ENCODE data around the gene HEXD.
"Not testable (repeated sequence)": the region's sequence is repeated elsewhere in the genome, so short reads cannot be mapped to it uniquely, and the experiment has no call there.

The HEXD gene

GRCh38 chr17:82418001-82418986 is at the start of gene HEXD, which contains the start of gene OGFOD3:
Gene HEXD, plus strand, starts transcription at chr17:82418347. Its CDS starts 1,453 bp downstream, at chr17:82419800.
Gene OGFOD3, minus strand, starts transcription at chr17:82418586. Its CDS starts 101 bp downstream, at chr17:82418485.
- peak; percentile 93 for DNase-seq

GRCh38 chr17:82369211-82369610 is 48.9 kb upstream of the HEXD start:
- DNase-seq = no peak

- DNase-seq = no peak
Observed at GRCh38 chr17:82370471-82371332, 47.4 kb upstream of the HEXD start.

- no peak for DNase-seq
Observed at GRCh38 chr17:82371333-82372248, 46.6 kb upstream of the HEXD start, which contains the start of gene UTS2R. Gene UTS2R, plus strand, starts transcription at chr17:82371765. Its CDS starts 2,560 bp downstream, at chr17:82374325.

GRCh38 chr17:82372249-82373071 is 45.7 kb upstream of the HEXD start:
- DNase-seq = no peak

GRCh38 chr17:82373072-82373452 is 45.1 kb upstream of the HEXD start:
- DNase-seq = not testable (repeated sequence)

- DNase-seq = no peak
Observed at GRCh38 chr17:82373731-82374625, 44.2 kb upstream of the HEXD start.

GRCh38 chr17:82374626-82375331 is 43.4 kb upstream of the HEXD start:
- no peak for DNase-seq

- DNase-seq = no peak
Observed at GRCh38 chr17:82375359-82376041, 42.6 kb upstream of the HEXD start.

GRCh38 chr17:82376042-82376730 is 42.0 kb upstream of the HEXD start:
- DNase-seq = no peak

GRCh38 chr17:82377294-82377693 is 40.9 kb upstream of the HEXD start:
- not testable (repeated sequence) for DNase-seq

GRCh38 chr17:82377924-82378740 is 40.0 kb upstream of the HEXD start:
- no peak for DNase-seq

GRCh38 chr17:82378741-82379021 is 39.5 kb upstream of the HEXD start:
- no peak for DNase-seq

GRCh38 chr17:82380860-82381702 is 37.1 kb upstream of the HEXD start:
- DNase-seq = no peak

GRCh38 chr17:82381703-82382009 is 36.5 kb upstream of the HEXD start:
- not testable (repeated sequence) for DNase-seq

GRCh38 chr17:82382220-82382932 is 35.8 kb upstream of the HEXD start:
- DNase-seq = not testable (repeated sequence)
